ENCODE data around the gene CTXN3.

Gene CTXN3

DNA sequence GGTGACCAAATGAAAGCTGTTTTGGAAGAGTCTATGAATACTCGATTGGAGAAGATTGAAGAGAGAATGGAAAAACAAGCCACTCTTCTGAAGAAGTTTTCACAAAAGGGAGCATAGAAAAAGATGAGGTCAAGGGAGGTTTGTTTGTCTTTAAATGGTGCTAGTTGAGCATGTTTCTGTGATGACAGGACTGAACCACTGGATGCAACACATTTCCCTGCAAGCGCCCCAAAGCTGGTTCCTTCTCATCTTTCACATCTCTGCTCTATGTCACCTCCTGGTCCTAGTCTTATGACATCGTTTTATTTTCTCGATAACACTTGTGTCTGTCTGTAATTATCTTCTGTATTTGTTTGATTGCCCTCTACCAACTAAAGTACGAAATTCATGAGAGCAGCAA lies 50.5 kb downstream of the CTXN3 start:
- DNase-seq (ENCODE audit: low spot score) = no peak

DNA sequence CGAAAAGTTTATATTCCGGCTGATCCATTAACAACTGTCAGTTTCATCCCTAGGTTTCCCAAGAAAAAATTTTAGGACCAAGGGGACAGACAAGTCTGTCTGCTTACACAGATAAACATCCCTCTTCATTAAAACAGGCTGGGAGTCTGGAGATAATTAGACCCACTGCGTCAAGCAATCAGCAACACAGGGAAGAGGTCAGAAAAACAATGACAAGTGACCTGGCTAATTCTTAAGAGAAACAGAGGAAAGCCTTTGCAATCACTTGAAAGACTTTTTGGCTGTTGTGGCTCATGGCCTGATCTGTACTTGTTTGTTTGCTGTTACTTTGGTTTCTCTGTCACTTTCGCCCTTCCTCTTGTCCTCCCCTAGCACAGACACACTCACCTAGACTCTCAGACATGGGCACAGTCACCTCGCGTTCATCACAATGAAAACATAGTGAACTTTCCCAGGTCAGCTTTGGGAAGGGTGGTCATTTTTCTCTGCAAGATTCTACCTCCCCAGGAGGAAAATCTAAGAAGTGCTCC lies 51.4 kb downstream of the CTXN3 start:
- DNase-seq (ENCODE audit: low spot score) = no peak

DNA sequence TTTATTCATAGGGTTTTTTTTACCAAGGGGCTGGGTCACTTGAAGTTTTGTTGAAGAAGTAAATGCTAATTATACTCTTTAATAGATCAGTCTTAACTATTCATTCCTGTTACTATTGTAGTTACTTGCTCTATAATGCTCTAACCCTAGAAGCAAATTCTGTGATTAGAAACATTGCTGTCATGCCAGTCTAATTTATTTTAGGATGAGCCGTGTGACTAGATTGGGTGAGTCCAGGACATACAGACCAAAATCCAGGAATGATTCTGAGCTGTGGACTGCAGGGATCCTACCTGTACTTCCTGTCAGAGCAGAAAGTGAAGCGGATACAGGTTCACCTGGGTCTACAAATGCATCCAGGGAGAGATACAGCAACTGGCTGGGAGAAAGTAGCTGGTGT lies 53.6 kb downstream of the CTXN3 start:
- DNase-seq (ENCODE audit: low spot score) = no peak

DNA sequence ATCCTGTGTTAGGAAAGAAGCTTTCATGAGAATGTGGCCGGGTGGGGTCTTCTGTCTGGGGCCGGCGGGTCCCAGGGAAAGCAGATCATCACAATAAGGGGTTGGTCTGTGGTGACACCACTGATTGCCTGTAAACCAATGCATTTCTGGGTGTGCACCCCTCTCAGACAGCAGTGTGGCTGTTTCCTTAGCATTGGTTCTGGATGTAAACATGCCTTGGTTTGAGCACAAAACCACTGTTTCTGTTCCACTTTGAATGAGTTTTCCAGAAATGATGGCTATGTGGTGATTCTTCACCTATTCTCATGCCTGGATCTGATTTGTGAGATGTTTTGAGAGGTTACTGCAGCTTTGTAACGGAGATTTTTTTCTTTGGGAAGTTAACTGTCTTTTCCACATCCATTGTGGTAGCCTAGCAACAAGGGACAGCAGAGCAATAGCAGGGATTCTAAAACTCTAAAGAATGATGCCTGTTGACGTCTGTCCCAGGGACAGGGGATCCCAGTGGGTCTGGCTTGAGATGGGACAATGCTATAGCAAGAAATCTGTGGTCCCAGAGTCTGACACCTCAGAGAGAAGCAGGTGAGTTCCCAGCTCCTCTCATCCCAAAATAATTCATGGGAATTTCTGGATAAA lies 54.2 kb downstream of the CTXN3 start, which contains the start of gene CCDC192:
Gene CCDC192, plus strand, starts transcription at position 466 of the 636 bp plus-strand sequence. Its CDS starts 55 bp downstream, at position 521.
- no peak for DNase-seq (ENCODE audit: low spot score)

DNA sequence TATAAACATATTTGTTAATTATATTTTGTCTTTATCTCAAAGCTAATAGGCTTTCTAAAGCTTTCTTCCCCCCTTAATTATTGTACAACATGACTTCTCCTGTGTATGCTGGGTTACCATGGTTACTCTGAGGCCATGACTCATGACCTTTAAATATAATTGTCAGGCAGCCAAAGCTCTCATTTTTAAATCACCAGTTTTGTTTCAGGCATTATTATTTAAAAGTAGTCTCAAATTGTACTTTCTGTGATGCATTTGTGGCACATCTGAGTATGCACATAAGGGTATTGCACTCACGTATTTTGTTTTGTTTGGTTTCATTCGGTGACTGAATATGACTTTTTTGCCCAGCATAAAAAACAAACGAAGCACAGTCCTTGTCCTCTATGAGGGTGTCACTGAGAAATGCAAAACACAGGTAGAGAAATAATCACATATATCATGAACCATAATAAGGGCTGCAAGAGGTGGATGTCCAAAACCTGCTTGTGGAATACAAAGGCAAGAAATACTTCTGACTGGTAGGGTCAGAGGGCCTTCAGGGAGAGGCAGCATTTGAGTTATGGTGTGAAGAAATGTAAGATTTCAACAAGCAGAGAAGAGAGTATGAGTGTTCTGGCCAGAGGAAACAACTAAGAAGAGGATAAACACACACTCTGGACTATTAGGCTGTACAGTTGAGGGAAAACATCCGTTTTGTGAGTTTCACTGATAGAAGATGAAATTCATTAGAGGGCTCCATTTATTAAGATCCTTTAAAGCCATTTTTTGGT lies 56.4 kb downstream of the CTXN3 start:
- no peak for DNase-seq (ENCODE audit: low spot score)

- DNase-seq (ENCODE audit: low spot score) = no peak
These were observed 57.8 kb downstream of the CTXN3 start for GRCh38 chr5:127706691-127707090.

GRCh38 chr5:127707209-127707608 lies 58.3 kb downstream of the CTXN3 start:
- no peak for DNase-seq (ENCODE audit: low spot score)

All from globus pallidus (tissue), 1 donor.